MV-4-11 (cell line): Measurements from ENCODE around the gene PRSS38.
"Not testable (repeated sequence)": the region's sequence is repeated elsewhere in the genome, so short reads cannot be mapped to it uniquely, and the experiment has no call there.

Experiments
- DNase-seq: peaks from one replicate; lab custom pipeline; 2025; lab: John Stamatoyannopoulos, UW

PRSS38 gene

GRCh38 chr1:227844320-227845146, 29.1 kb downstream of the PRSS38 start:
- no peak for DNase-seq

GRCh38 chr1:227845147-227845458, 29.6 kb downstream of the PRSS38 start:
- no peak for DNase-seq

DNA sequence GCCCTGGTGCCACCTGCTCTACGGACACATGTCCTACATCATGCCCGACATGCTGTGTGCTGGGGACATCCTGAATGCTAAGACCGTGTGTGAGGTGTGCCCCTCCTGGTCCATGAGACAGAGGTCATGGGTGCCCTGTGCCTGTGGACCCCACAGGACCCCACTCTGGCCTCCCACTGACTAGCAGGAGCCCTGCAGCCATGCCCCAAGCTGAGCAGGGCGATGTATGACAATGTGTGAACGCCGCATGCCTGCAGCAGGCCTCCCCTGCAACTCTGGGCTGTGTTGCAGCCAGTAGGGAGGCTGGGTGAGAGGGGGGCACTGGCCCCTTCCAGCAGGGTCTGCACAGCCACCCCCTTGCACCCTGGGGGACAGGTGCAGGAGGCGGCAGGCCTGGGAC, 30.0 kb downstream of the PRSS38 start:
- DNase-seq: no peak

DNA sequence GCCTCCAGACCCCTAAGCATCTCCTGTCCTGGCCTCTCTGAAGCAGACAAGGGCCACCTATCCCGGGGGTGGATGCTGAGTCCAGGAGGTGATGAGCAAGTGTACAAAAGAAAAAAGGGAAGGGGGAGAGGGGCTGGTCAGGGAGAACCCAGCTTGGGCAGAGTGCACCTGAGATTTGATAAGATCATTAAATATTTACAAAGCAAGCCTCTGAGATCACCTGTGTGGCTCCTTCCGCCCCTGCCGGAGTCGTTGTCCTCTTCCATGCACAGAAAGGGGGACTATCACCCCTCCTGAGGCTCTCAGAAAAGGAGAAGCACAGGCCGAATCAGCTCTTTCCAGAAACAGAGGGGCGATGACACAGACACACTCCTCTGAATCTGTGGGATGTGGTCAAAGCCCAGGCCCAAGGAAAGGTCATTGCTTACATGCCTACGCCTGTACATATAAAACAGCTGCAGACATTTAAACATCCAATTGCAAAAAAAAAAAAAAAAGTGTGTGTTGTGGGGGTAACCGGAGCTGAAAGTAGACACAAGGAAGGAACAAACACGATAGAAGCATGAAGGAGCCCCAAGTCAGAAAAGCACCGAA, 30.9 kb downstream of the PRSS38 start:
- DNase-seq: no peak

DNA sequence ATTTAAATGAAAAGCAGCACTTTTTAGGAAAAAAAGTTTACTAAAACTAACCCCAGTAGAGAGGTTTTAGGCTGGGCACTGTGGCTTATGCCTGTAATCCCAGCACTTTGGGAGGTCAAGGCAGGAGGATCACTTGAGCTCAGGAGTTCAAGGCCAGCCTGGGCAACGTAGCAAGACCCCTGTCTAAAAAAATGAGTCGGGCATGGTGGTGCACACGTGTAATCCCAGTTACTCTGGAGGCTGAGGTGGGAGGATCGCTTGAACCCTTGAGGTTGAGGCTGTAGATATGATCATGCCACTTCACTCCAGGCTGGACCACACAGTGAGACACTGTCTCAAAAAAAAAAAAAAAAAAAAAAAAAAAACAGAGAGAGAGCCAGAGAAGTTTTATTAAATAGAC, 31.6 kb downstream of the PRSS38 start:
- DNase-seq: not testable (repeated sequence)

GRCh38 chr1:227848430-227848932, 33.0 kb downstream of the PRSS38 start:
- no peak for DNase-seq

- DNase-seq: no peak
Observed at GRCh38 chr1:227849251-227849650, 33.8 kb downstream of the PRSS38 start.

- no peak for DNase-seq
Observed at GRCh38 chr1:227854189-227854588, 38.7 kb downstream of the PRSS38 start.

DNA sequence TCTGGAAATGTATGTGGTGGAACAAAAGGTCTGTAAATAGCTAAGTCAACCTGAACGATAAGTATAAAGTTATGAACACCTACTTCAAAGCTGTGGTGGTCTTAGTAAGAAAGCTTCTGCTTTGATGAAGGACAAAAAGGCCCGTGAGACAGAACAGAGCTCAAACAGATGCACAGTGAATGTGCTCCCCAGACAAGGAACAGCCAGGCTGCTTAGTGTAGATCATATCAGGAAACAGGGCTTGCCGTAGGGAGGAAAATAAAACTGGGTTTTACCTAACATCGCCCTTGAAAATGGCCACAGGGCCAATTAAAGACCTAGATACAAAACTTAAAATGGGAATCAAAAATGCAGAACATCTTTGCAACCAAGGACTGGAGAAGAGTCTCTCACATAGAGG, 40.2 kb downstream of the PRSS38 start:
- DNase-seq: no peak

DNA sequence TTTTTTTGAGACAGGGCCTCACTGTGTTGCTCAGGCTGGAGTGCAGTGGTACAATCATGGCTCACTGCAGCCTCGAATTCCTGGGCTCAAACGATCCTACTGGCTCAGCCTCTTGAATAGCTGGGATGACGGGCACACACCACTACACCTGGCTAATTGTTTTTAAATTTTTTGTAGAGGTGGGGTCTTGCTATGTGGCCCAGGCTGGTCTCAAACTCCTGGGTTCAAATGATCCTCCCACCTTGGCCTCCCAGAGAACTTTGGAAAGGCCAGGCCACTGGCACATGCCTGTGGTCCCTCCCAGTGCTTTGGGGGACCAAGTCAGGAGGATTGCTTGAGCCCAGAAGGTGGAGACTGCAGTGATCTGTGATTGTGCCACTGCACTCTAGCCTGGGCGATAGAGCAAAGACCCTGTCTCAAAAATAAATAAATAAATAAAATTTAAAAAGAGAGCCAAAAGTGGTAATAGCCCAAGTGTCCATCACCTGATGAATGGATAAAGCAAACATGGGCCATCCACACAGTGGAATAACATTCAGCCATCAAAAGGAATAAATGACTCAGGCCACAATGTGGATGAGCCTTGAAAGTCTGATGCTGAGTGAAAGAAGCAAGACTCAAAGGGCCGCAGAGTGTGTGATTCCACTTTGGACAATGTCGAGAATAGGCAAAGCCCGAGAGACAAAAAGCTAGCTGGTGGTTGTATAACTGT, 40.8 kb downstream of the PRSS38 start:
- DNase-seq: no peak

- no peak for DNase-seq
Observed at GRCh38 chr1:227864882-227865281, 49.4 kb downstream of the PRSS38 start.

DNA sequence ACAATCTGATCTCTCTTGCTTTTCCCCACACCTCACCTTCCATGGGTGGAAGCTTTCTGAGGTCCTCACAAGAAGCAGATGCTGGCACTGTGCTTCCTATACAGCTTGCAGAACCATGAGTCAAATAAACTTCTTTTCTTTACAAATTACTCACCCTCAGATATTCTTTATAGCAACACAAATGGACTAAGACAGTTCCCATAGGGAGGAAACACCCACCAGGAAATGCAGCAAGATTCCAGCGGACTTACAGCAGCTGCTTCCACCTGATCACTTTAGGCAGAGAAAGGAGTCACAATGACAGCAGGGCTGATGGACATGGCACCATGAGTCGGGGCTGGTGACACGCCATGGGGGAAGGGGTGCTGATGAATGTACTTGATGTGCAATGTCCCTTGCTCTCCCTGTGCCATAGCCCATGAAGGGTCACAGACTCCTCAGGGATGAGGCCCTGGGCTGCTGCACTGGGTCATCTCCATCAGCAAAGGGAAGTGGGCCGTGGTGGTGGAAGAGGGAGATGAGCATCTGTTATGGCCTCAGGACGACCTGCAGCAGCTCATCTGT, 53.9 kb downstream of the PRSS38 start:
- DNase-seq: no peak

GRCh38 chr1:227869851-227870305, 54.4 kb downstream of the PRSS38 start:
- DNase-seq: no peak

DNA sequence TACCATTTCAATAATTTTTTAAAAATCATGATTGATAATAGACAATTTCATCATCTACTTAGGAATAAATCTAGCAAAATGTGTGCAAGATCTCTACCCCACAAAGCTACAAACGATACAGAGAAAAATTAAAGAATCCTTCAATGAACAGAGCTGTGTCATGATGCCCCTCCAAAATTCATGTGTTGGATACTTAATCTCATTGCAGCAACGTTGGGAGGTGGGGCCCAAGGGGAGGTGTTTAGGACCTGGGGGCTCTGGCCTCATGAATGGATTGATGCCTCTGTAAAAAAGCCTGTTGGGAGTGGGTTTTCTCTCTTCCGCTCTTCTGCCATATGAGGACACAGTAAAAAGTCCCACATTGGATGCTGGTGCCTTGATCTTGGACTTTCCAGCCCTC, 54.9 kb downstream of the PRSS38 start:
- DNase-seq: no peak

DNA sequence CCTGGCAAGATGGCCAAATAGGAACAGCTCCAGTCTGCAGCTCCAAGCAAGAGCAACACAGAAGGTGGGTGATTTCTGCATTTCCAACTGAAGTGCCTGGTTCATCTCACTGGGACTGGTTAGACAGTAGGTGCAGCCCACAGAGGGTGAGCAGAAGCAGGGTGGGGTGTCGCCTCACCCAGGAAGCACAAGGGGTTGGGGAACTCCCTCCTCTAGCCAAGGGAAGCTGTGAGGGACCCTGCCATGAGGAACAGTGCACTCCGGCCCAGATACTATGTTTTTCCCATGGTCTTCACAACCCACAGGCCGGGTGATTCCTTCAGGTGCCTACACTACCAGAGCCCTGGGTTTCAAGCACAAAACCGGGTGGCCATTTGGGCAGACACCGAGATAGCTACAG, 56.4 kb downstream of the PRSS38 start:
- not testable (repeated sequence) for DNase-seq

GRCh38 chr1:227877810-227878209, 62.3 kb downstream of the PRSS38 start:
- not testable (repeated sequence) for DNase-seq

DNA sequence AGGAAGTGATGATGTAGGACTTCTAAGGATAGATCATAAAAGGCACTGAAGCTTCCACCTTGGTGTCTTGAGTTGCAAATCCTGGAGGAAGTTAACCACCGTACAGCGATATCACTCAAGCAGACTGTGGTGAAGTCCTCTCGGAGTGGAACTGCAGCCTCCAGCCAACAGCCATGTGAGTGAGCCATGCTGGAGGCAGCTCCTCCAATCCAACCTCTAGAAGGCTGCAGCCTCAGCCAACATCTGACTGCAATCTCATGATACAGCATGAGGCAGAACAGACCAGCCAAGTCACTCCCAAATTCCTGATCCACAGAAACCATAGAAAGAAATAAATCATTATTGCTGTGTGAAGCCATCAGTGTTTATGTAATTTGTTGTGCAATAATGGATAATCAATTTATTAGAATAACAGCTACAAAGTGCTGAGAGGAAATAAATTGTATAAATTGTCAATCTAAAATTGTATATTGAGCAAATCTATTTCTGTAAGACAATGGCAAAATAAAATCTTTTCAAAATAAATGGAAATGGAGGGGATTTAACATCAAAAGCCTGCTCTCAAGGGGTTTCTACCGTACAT, 65.0 kb downstream of the PRSS38 start:
- no peak for DNase-seq

GRCh38 chr1:227883073-227883520, 67.6 kb downstream of the PRSS38 start:
- no peak for DNase-seq

- DNase-seq: no peak
Observed at GRCh38 chr1:227883641-227884301, 68.3 kb downstream of the PRSS38 start.

GRCh38 chr1:227884370-227885134, 69.1 kb downstream of the PRSS38 start:
- no peak for DNase-seq

- no peak for DNase-seq
Observed at GRCh38 chr1:227885135-227885647, 69.7 kb downstream of the PRSS38 start.
